ENCODE results near the gene CR1L.
A peak's percentile ranks its signal among the peaks of the same experiment; 100 is the strongest.
"Not testable (repeated sequence)": the region's sequence is repeated elsewhere in the genome, so short reads cannot be mapped to it uniquely, and the experiment has no call there.

The CR1L gene

DNA sequence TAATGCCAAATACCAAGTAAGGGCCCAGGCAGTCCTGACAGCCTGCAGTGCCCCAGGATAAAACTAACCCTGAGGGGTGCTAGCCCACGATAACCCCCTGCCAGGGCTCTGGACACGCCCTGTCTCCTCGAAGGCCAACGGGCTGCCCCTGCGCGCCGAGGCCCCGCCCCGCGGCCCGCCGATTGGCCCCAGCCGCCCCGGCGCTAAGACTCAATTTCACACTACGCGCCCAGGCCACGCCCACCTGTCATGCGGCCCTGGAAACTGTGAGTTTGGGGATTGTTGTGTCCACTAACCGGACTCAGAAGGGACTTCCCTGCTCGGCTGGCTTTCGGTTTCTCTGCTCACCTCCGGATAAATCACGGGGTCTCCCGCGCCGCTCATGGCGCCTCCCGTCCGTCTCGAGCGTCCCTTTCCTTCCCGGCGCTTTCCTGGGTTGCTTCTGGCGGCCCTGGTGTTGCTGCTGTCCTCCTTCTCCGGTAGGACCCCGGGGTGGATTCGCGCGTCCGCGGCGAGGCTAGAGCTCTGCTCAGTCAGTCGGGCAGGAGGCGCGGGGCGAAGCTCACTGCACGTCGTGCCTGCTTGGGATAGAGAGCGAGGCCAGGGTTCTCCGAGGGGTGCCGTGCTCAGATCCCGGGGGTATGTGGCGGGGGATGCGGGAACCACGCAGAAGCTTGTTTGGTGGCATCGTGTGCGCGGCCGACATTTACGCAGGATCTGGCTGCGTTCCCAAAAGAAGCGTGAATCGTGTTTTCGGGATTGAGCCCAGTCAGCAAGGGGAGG lies at the start of gene CR1L:
CR1L (plus strand) TSS at position 282 of the 783 bp plus-strand sequence; CDS start at position 383, 101 bp downstream.
- DNase-seq (ENCODE audit: low read depth in 2 of 2): peak; percentile 29 to 47

GRCh38 chr1:207603777-207604176 lies 41.2 kb upstream of the CR1L start:
- no peak for DNase-seq (ENCODE audit: low read depth in 2 of 2)

DNA sequence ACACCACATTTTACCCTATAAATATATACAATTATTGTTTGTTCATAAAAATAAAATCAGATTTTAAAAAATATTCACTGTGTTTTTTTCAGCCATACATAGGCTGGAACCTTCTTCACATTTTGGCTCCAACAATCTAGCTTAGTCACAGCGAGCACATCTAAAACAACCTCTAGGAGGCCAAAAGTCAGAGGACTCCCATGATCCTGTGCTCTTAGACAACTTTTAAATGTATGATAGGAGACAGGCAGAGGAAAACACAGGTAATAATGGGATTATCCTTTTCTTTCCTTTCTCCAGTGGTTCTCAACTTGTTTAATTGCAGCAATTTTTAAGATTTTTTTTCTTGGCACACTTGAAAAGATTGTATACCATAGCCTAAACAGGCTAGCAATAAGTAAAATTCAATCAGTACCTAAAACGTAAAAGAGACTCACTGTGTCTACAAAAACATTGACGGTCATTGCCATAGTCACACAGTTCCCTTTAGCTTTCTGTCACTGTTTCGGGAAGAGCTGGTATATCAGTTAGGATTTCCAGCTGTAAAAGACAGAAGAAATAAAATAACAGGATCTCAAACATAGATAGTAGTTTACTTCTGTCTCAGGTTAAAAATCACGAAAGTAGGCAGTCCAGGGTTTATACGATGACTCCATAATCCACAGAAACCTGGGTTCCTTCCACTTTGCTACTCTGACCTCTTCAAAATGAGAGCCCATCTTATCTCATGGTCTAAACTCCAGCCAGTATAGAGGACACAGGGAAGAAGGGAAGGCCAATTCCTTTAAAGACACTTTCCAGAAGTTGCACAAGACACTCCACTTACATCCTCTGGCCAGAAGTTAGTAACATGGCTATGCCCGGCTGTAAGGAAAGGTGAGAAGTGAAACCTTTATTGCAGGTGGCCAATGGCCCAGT lies 39.2 kb upstream of the CR1L start:
- DNase-seq (ENCODE audit: low read depth in 2 of 2): no peak

GRCh38 chr1:207606362-207606755 lies 38.6 kb upstream of the CR1L start:
- DNase-seq (ENCODE audit: low read depth in 2 of 2): no peak

DNA sequence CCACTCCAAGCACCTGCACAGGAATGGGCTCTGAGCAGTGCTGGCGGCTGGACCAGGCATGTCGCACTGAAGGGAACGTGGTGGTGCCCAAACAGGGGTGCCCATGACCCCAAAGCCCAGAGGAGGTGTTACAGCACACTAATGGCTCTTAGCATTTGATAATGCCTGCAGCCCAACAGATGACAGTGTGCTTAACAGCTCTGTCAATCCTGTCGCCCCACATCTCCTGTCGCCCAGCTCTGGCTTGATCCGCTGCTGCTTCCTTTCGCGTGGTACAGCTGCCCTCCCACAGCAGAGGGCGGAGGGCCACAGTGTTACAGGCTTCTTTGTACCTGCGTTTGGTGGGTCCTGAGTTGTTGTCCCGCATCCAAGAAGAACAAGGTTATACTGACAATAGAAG lies 32.2 kb upstream of the CR1L start:
- no peak for DNase-seq (ENCODE audit: low read depth in 2 of 2)

- DNase-seq (ENCODE audit: low read depth in 2 of 2): no peak
These were observed 24.9 kb upstream of the CR1L start for GRCh38 chr1:207619871-207620542.

DNA sequence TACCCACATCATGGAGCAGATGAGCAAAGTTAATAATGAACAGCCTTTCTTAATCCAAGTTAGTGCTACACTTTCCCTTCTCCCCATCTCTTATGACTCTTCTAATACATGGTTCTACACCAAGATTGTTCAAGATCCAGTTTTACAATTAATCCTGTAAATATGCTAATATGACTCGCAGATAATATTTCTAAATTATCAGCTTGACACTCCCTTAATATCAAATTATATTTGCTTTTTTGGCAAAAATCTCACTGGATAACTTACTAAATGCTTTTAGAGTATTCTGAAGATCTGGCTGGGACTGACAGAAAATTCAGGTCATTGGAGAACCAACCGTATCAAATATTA lies 24.4 kb upstream of the CR1L start:
- no peak for DNase-seq (ENCODE audit: low read depth in 2 of 2)

- DNase-seq (ENCODE audit: low read depth in 2 of 2): not testable (repeated sequence)
These were observed 19.3 kb upstream of the CR1L start for GRCh38 chr1:207625504-207626071.

DNA sequence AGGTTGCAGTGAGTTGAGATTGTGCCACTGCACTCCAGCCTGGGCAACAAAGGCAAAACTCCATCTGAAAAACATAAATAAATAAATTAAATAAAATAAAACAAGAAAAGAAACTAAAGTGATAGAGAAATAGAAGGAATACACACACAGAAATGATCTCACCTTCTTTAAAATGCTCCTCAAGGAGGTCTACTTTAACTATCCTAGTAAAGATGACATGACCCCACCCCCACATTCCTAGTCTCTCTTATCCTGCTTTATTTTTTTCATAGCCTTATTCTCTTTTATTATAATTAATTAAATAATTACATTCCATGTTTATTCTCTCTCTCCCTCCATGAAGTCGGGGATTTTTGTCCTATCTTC lies 18.0 kb upstream of the CR1L start:
- no peak for DNase-seq (ENCODE audit: low read depth in 2 of 2)

GRCh38 chr1:207627496-207627895 lies 17.4 kb upstream of the CR1L start:
- DNase-seq (ENCODE audit: low read depth in 2 of 2): no peak

DNA sequence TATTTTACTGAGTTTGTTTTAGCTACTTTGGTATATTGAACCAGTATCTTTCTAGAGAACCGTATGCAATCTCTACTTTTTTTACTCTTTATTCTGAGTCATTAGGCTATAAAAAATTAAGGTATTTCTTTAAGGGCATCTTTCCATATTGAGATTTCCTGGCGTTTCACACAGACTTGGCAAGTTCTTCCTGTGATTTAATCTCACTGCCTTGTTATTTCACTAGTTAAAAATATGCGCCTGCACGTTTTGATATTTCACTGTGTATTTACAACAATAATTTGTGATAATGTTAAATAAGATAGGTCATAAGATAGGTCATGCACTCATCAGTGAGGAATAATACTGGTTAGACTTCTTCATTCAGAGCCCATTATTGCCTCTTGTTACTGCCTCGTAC lies 16.2 kb upstream of the CR1L start:
- no peak for DNase-seq (ENCODE audit: low read depth in 2 of 2)

GRCh38 chr1:207631137-207631536 lies 13.8 kb upstream of the CR1L start:
- DNase-seq (ENCODE audit: low read depth in 2 of 2): no peak

DNA sequence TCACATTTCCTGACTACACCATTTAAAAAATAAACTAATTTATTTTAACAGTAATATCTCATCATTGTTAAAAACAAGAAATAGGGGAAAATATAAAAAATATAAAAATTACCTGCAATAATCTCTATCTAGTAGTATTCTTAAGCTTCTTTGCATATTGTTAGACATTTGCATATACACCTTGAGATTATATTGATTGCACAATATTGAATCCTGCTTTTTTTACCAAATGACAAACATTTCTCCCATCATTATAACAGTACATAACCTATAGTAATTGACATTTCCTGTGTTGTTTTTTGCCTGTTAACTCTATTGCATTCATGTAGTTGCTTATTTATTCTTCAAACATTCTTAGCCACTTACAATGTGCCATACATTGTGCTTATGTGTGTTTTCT lies 11.7 kb upstream of the CR1L start:
- no peak for DNase-seq (ENCODE audit: low read depth in 2 of 2)

GRCh38 chr1:207633699-207634289 lies 11.1 kb upstream of the CR1L start:
- not testable (repeated sequence) for DNase-seq (ENCODE audit: low read depth in 2 of 2)

- DNase-seq (ENCODE audit: low read depth in 2 of 2): not testable (repeated sequence)
These were observed 10.6 kb upstream of the CR1L start for GRCh38 chr1:207634293-207634692.

DNA sequence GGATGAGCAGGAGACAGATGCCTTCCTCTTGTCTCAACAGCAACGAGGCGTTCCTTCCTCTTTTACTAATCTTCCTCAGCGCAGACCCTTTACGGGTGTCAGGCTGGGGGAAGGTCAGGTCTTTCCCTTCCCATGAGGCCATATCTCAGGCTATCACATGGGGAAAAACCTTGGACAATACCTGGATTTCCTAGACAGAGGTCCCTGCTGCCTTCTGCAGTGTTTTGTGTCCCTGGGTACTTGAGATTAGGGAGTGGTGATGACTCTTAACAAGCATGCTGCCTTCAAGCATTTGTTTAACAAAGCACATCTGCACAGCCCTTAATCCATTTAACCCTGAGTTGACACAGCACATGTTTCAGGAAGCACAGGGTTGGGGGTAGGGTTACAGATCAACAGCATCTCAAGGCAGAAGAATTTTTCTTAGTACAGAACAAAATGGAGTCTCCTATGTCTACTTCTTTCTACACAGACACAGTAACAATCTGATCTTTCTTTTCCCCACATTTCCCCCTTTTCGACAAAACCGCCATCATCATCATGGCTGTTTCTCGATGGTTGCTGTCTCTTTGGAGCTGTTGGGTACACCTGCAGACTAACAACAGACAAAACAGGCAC lies 9.3 kb upstream of the CR1L start:
- DNase-seq (ENCODE audit: low read depth in 2 of 2): not testable (repeated sequence)

GRCh38 chr1:207638487-207639145 lies 6.3 kb upstream of the CR1L start:
- DNase-seq (ENCODE audit: low read depth in 2 of 2): not testable (repeated sequence)

DNA sequence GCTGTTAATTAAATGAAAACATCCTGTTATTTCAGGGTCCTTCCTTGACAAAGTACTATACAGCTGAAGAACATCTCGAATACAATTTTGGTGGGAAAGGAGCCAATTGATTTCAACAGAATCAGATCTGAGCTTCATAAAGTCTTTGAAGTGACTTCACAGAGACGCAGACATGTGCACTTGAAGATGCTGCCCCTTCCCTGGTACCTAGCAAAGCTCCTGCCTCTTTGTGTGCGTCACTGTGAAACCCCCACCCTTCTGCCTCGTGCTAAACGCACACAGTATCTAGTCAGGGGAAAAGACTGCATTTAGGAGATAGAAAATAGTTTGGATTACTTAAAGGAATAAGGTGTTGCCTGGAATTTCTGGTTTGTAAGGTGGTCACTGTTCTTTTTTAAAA lies 5.6 kb upstream of the CR1L start:
- DNase-seq (ENCODE audit: low read depth in 2 of 2): not testable (repeated sequence)

DNA sequence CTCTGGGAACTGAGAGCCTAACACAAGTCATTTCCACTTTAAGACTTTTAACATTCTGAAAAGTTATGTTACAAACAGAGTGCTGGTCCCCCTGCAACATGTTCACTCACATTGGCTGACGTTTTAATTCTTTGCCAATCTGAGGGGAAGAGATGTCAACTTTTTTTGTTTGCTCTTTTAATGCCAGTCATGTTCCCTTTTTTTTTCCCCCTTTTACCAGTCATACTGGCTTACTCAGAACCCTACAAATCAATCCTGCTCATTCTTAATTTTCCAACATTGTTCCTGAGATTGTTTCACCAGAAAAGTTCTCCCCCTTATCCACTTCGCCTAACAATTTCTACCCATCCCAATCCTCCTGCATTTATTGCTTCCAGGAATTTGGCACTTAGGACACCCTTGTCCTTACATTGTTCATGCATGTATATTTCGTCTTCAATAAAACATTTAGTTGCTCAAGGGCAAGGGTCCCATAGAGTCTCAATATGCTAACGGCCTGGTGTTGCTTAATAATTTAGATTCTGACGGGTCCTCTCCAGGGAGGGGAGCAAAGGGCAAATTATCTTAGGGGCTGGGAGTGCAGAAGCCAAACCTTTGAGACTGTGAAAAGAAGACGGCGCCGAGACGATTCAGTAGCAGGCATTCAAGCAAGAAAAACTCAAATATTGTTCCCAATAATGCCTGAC lies 624 bp upstream of the CR1L start:
- no peak for DNase-seq (ENCODE audit: low read depth in 2 of 2)

- DNase-seq (ENCODE audit: low read depth in 2 of 2): no peak
These were observed 725 bp downstream of the CR1L start for GRCh38 chr1:207645635-207646081.

All from stimulated activated CD8-positive, alpha-beta memory T cell treated with anti-CD3 and anti-CD28 coated beads, Interleukin-2, amount 100 ng/mL, for 1 hour (primary cell).